Measurements from ENCODE around the gene CHMP2A.
"Not testable (repeated sequence)": the region's sequence is repeated elsewhere in the genome, so short reads cannot be mapped to it uniquely, and the experiment has no call there.

The CHMP2A gene

GRCh38 chr19:58544591-58545285 is 10.2 kb downstream of the CHMP2A start:
- no peak for DNase-seq (ENCODE audit: low read depth, low spot score)
- peak overlapping the region; percentile 87 for H3K4me3 ChIP-seq (ENCODE audit: low read length)

DNA sequence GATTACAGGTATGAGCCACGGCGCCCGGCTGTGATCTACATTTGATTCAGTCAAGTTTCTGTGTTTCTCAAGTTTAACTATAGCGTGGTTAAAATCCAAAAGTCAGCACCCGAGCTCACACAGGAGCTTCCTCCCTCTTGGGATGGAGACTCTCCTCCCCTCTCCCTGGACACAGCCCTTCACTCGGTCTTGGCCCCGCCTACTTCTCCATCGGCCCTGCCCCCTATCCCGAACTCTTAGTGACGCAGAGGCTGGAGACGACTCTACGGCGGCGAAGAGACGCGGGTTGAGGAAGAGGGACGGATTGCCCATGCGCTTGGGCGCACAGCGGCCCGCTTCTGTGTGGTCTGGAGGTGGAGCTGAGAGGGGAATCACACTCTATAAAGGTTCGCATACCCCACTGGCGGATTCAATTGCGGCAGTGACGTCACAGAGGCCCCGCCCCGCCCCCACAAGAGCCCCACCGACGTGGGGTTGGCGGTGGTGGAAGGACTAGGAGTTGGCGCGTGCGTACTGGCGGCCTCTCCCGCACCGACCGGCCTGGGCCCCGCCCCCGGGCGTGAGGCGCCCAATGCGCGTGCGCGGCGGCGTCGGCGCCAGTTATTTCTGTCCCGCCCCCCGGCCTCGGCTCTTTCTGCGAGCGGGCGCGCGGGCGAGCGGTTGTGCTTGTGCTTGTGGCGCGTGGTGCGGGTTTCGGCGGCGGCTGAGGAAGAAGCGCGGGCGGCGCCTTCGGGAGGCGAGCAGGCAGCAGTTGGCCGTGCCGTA is 10.9 kb downstream of the CHMP2A start, which contains the start of gene TRIM28:
TSS of gene TRIM28 (plus strand) at position 239 of the 765 bp plus-strand sequence. CDS start 694 bp downstream, outside the sequence.
- peak; percentile 98 for DNase-seq (ENCODE audit: low read depth, low spot score)
- peak within 1 kb of the TSS; percentile 87 for H3K4me3 ChIP-seq (ENCODE audit: low read length)

DNA sequence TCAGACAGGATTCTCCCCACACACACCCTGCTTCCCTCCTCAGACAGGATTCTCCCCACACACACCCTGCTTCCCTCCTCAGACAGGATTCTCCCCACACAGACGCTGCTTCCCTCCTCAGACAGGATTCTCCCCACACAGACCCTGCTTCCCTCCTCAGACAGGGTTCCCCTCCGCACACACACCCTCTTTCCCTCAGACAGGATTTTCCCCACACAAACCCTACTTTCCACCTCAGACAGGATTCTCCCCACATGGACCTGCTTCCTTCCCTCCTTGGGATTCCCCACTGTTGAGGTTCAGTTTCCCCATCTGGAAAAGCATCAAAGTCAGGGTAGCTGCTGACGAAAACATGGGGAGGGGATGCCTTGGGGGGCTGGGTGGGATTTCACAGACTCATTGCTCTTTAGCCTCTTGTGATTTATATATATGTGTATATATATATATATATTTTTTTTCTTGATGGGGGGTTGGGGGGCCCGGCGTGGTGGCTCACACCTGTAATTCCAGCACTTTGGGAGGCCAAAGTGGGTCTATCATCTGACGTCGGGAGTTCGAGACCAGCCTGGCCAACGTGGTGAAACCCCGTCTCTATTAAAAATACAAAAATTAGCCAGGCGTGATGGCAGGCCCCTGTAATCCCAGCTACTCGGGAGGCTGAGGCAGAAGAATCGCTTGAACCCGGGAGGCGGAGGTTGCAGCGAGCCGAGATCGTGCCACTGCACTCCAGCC is 12.1 kb downstream of the CHMP2A start:
- not testable (repeated sequence) for DNase-seq (ENCODE audit: low read depth, low spot score)

GRCh38 chr19:58539169-58539559 is 15.7 kb downstream of the CHMP2A start:
- not testable (repeated sequence) for H3K4me3 ChIP-seq (ENCODE audit: low read length); DNase-seq (ENCODE audit: low read depth, low spot score)

More for the DNA sequence above, 12.1 kb downstream of the CHMP2A start:
- H3K4me3 ChIP-seq (ENCODE audit: low read length), result not testable (repeated sequence)

DNA sequence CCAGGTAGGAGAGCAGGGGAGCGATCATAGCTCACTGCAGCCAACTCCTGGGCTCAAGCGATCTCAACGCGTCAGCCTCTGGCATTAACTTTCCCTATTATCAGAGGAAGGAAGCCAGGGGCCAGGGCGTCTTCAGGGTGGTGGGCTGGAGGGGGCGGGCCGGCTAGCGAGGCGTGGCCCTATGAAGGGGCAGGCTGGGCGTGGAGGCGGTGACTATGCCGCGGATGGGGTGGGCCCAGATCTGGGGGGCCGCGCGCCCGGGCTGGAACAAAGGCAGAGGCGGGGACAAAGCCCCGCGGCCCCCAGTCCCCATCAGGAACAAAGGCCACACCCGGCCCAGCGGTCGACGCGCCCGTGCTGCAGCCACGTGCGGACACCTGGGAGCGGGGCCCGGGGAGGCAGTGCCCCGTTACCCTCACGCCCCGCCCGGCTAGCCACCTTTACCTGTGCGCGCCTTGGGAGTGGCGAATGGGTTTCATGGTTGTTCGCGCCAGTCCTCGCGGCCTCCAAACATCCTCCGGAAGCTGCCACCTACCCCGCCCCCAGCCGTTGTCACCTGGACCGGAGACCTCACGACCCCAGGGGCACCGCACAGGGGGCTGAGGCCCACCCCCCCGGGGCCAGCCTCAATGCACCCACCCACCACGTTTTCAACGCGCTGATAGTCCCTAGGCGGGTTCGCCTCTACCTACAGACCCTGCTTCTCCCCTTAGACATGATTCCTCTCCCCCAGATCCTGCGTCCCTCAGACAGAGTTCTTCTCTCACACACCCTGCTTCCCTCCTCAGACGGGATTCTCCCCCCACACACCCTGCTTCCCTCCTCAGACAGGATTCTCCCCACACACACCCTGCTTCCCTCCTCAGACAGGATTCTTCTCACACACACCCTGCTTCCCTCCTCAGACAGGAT is 16.4 kb downstream of the CHMP2A start:
- peak; percentile 57 for DNase-seq (ENCODE audit: low read depth, low spot score)
- H3K4me3 ChIP-seq (ENCODE audit: low read length), result peak overlapping the region; percentile 61

DNA sequence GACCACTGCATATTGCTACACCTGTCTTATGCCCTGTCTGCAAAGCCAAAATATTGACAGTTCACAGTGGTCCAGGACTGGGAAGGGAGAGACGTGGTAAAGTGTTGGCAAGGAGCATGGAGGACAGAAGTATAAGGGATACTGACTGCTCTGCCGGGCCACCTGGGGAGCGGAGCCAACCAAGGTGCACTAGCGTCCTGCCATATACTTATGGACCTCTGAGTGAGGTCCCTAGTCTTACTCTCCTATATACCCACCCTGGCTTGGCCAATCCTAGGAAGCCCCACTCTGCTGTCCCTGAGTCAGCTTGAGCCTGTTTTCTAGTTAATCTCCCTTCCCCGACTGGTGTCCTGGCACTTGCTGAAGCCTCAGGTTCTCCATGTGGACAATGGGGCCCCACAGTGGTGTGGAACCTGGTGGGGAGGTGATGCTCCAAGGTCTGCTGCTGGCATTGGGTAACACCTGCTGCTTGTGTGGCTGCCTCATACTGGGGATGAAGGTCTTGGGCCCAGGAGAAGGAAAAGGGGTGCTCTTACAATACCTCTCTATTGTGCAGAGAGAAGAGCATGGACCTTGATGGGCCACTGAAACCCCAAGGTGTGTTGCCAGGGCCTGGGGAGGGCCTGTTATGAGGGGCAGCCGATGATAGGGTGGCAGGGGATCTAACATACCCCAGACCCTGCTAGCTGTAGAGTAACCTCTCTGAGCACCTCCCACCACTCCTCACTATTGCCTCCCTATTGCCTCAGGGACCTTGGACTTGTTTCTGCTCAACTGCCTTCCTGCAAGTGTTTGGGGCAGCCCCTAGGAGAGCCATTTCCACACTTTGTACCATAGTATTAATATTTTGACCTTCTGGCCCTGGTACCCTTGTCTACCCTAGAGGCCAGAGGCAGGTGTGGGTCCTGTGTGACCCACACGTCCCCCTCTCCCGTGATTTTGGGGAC is 17.8 kb downstream of the CHMP2A start:
- H3K4me3 ChIP-seq (ENCODE audit: low read length), result no peak overlapping the region
- no peak for DNase-seq (ENCODE audit: low read depth, low spot score)

DNA sequence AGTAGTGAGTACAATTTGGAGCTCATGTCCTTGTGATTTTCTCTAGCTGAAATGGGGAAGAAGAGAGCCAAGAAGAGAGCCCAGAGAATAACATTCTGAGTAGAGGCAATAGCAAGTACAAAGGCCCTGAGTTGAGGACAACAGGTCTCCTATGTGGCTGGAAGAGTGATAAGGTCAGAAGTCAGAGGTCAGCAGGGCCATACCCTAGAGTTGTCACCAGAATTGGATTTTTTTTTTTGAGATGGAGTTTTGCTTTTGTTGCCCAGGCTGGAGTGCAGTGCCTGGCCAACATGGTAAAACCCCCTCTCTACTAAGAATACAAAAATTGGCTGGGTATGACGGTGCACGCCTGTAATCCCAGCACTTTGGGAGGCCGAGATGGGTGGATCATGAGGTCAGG is 19.0 kb downstream of the CHMP2A start:
- H3K4me3 ChIP-seq (ENCODE audit: low read length), result no peak overlapping the region
- DNase-seq (ENCODE audit: low read depth, low spot score), result no peak

- H3K4me3 ChIP-seq (ENCODE audit: low read length), result no peak overlapping the region
- no peak for DNase-seq (ENCODE audit: low read depth, low spot score)
These were observed 23.7 kb downstream of the CHMP2A start for GRCh38 chr19:58531034-58531840.

DNA sequence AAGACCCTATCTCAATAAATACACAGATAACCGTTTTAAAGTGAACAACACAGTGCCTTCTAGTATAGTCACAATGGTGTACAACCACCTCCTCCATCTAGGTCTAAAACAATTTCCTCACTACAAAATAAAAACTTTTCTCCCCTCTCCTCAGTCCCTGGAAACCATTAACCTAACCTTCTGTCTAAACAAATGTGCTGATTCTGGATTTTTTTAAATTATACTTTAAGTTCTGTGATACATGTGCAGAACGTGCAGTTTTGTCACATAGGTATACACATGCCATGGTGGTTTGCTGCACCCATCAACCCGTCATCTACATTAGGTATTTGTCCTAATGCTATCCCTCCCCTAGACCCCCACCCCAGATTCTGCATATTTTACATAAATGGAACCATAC is 25.5 kb downstream of the CHMP2A start:
- DNase-seq (ENCODE audit: low read depth, low spot score), result no peak
- H3K4me3 ChIP-seq (ENCODE audit: low read length), result no peak overlapping the region

GRCh38 chr19:58522709-58523108 is 32.2 kb downstream of the CHMP2A start:
- no peak for DNase-seq (ENCODE audit: low read depth, low spot score)
- H3K4me3 ChIP-seq (ENCODE audit: low read length), result no peak overlapping the region

- no peak overlapping the region for H3K4me3 ChIP-seq (ENCODE audit: low read length)
- no peak for DNase-seq (ENCODE audit: low read depth, low spot score)
These were observed 33.3 kb downstream of the CHMP2A start for GRCh38 chr19:58521651-58522050.

GRCh38 chr19:58520257-58520599 is 34.7 kb downstream of the CHMP2A start:
- DNase-seq (ENCODE audit: low read depth, low spot score), result no peak
- peak overlapping the region; percentile 88 for H3K4me3 ChIP-seq (ENCODE audit: low read length)

DNA sequence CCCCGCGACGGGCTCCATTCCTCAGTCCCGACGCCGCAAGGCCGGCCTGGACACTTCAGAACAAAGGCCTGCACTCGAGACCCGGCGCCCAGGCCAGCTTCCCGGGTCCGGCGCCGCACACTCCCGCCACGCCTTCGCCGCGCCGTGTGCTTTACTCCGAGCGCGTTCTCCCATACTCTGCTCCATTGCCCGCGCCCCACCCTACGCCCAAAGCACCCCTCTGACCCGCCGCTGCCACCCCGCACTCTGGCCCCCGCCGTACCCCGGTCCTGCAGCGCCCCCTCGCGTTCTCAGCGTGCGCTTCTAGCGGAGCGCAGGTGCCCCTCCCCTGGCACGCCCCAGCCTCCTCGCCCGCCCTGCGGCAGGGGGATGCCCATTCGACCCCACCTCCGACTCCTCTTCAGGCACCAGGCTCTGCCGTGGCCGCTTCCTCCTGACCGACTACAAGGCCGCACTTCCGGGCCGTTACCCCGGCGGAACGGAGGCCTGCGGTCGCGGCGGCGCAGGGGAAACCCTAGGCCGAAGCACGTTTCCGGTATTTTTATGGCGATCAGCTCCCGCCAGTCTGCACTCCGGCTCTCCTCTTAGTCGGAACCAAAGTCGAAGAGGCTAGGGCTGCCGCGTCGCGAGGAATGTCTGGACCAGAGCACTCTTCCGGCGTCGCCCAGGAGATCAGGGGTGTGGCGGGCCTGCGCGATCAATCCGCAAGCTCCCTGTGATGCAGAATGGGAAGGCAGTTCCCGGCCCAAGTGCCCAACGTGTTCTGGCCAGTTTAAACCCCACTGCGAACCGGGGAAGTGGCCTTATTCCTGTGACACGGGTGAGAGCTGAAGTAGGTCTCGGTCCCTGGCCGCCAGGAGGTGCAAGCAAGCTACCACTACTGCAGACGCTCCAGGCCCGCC is 35.3 kb downstream of the CHMP2A start, which contains the start of gene ZBTB45:
TSS of gene ZBTB45 (minus strand) at position 456 of the 902 bp plus-strand sequence. CDS start 2,137 bp downstream, outside the sequence.
- DNase-seq (ENCODE audit: low read depth, low spot score), result peak; percentile 94
- peak within 1 kb of the TSS; percentile 88 for H3K4me3 ChIP-seq (ENCODE audit: low read length)

GRCh38 chr19:58519087-58519354 is 35.9 kb downstream of the CHMP2A start:
- DNase-seq (ENCODE audit: low read depth, low spot score), result peak; percentile 64

GRCh38 chr19:58518256-58519086 is 36.4 kb downstream of the CHMP2A start:
- no peak for DNase-seq (ENCODE audit: low read depth, low spot score)
- H3K4me3 ChIP-seq (ENCODE audit: low read length), result peak overlapping the region; percentile 88

More at GRCh38 chr19:58519087-58519354, 35.9 kb downstream of the CHMP2A start:
- peak overlapping the region; percentile 88 for H3K4me3 ChIP-seq (ENCODE audit: low read length)
